Gastroesophageal sphincter (tissue), 3 donors: ENCODE measurements around the gene SLC7A6OS.

Experiments used
- CTCF ChIP-seq, 4 experiments: fragments of 200-600 bp in 2 of 4; fragments of 450-650 bp in 2 of 4; sonication (generic) in 1 of 4; IDR thresholded peaks; one replicate each; pipeline ENCODE4 v1.5.1; 2017 to 2019; ENCODE audit warnings: antibody characterized with exemption in 4 of 4, mild to moderate bottlenecking in 2 of 4, moderate library complexity in 2 of 4
- POLR2A ChIP-seq, 2 donors: fragments of 450-650 bp; IDR thresholded peaks; one replicate each; pipeline ENCODE4 v1.6.1; 2017; ENCODE audit warnings: antibody characterized with exemption in 2 of 2, mild to moderate bottlenecking in 2 of 2, moderate library complexity in 1 of 2

- no peak for TF ChIP-seq POLR2A (IDR thresholded peaks at IDR 0.05)
- TF ChIP-seq CTCF (IDR thresholded peaks at IDR 0.05), result no peak
These were observed 35.4 kb upstream of the SLC7A6OS start for GRCh38 chr16:68345958-68346635.
